HG02759 (cell line): ENCODE measurements around the gene RPN2.

Experiments used
- ATAC-seq: cut with Tn5 transposase; IDR thresholded peaks from one replicate; pipeline ENCODE4 v1.9.1; 2021; ENCODE audit warnings: mild to moderate bottlenecking, moderate library complexity; ENCODE audit not compliant: unreplicated experiment

Gene RPN2

DNA sequence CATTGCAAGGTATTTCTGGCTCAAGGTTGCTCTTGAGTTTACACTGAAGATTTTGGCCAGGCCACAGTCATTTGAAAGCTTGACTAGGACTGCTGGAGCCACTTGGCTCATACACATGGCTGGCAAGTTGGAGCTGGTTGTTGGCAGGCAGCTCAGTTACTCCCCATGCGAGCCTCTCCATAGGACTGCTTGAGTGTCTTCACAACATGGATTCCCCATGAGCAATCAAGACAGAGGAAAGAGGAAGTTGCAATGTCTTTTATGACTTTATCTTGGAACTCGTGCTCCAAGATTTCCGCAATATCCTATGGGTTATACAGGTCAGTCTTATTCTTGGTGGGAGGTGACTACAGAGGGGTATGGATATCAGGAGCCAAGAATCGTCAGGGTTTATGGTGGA, 109.0 kb downstream of the RPN2 start:
- ATAC-seq = no peak

DNA sequence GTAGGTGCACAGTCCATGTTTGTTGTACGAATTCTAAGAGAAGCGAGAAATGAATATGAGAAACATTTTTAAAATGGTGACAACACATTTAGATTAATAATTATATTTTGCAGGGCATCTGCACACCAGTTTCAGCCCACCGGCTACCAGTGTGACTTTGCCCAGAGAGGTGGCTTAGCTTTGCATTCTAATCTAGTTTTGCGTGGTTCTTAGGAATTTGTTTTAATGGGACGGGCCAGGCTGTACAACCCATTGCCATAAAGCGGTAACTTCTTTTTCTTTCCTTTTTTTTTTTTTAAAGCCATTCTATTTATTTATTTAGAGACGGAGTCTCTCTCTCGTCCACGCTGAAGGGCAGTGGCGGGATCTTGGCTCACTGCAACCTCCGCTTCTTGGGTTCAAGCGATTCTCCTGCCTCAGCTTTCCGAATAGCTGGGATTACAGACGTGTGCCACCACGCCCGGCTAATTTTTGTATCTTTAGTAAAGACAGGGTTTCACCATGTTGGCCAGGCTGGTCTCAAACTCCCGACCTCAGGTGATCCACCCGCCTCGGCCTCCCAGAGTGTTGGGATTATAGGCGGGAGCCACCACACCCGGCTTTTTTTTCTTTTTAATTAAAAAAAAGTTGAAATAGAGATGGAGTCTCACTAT, 111.2 kb downstream of the RPN2 start:
- ATAC-seq = no peak
